H9 (cell line): ENCODE results near the gene TFAP2A. TPM values are rescaled to one million over a fixed set of nuclear protein-coding genes. Genes with fewer than 3 reads are reported as not detected.

Source experiments
- DNase-seq: peaks from one replicate; pipeline ENCODE4 v3.0.0-alpha.2; 2017
- H2AFZ ChIP-seq: one replicate; pipeline ENCODE4 v1.6.1; 2013; ENCODE audit warnings: mild to moderate bottlenecking, low read length, control low read depth, moderate library complexity
- H2AK5ac ChIP-seq: 2 replicates; pipeline ENCODE4 v1.6.1; 2013; ENCODE audit warnings: low read length, control low read depth, mixed read lengths; ENCODE audit not compliant: insufficient read length
- H2BK120ac ChIP-seq: one replicate; pipeline ENCODE4 v1.6.1; 2013; ENCODE audit warnings: low read depth, mild to moderate bottlenecking, low read length, control low read depth, inconsistent platforms; ENCODE audit not compliant: poor library complexity, severe bottlenecking
- H2BK12ac ChIP-seq: 2 replicates; pipeline ENCODE4 v1.6.1; 2013; ENCODE audit warnings: low read length, control low read depth, mixed read lengths, low read depth; ENCODE audit not compliant: insufficient read length
- H2BK15ac ChIP-seq: 2 replicates; pipeline ENCODE4 v1.6.1; 2013; ENCODE audit warnings: low read depth, low read length, control low read depth
- H2BK20ac ChIP-seq: one replicate; pipeline ENCODE4 v1.6.1; 2013; ENCODE audit warnings: low read depth, mild to moderate bottlenecking, low read length, control low read depth, inconsistent platforms; ENCODE audit not compliant: poor library complexity, severe bottlenecking
- H2BK5ac ChIP-seq: 2 replicates; pipeline ENCODE4 v1.6.1; 2013; ENCODE audit warnings: low read length, control low read depth, mixed read lengths; ENCODE audit not compliant: insufficient read length
- H3K14ac ChIP-seq: 2 replicates; pipeline ENCODE4 v1.6.1; 2013; ENCODE audit warnings: low read length, control low read depth; ENCODE audit not compliant: insufficient read depth
- H3K18ac ChIP-seq: 2 replicates; pipeline ENCODE4 v1.6.1; 2013; ENCODE audit warnings: low read depth, mild to moderate bottlenecking, mixed read lengths, low read length, control low read depth; ENCODE audit not compliant: insufficient read length
- H3K23ac ChIP-seq: 2 replicates; pipeline ENCODE4 v1.6.1; 2013; ENCODE audit warnings: low read length, control low read depth, mixed read lengths, low read depth; ENCODE audit not compliant: insufficient read length
- H3K23me2 ChIP-seq: 2 replicates; pipeline ENCODE4 v1.6.1; 2013; ENCODE audit warnings: low read depth, mild to moderate bottlenecking, mixed read lengths, low read length, control low read depth; ENCODE audit not compliant: insufficient read length, poor library complexity, severe bottlenecking
- H3K27ac ChIP-seq: 2 replicates; pipeline ENCODE4 v1.5.1; 2013; ENCODE audit warnings: low read length, control low read depth, mixed read lengths, low read depth; ENCODE audit not compliant: insufficient read length
- H3K27me3 ChIP-seq: 2 replicates; pipeline ENCODE4 v1.6.1; 2013; ENCODE audit warnings: low read length, control low read depth, inconsistent platforms; ENCODE audit not compliant: insufficient read depth
- H3K4ac ChIP-seq: 2 replicates; pipeline ENCODE4 v1.6.1; 2013; ENCODE audit warnings: low read depth, mild to moderate bottlenecking, control low read depth, inconsistent platforms, low read length, moderate library complexity
- H3K4me1 ChIP-seq: 2 replicates; pipeline ENCODE4 v1.6.1; 2013; ENCODE audit warnings: low read length, control low read depth, inconsistent platforms; ENCODE audit not compliant: insufficient read depth
- H3K4me2 ChIP-seq: 2 replicates; pipeline ENCODE4 v1.6.1; 2013; ENCODE audit warnings: low read length, control low read depth, mixed read lengths; ENCODE audit not compliant: insufficient read length, insufficient read depth
- H3K56ac ChIP-seq: 2 replicates; pipeline ENCODE4 v1.6.1; 2013; ENCODE audit warnings: low read depth, mild to moderate bottlenecking, mixed read lengths, low read length, control low read depth; ENCODE audit not compliant: insufficient read length
- H3K79me1 ChIP-seq: 2 replicates; pipeline ENCODE4 v1.6.1; 2013; ENCODE audit warnings: low read depth, mild to moderate bottlenecking, moderate library complexity, low read length, control low read depth, inconsistent platforms; ENCODE audit not compliant: insufficient read depth, poor library complexity, severe bottlenecking
- H3K79me2 ChIP-seq: 2 replicates; pipeline ENCODE4 v1.6.1; 2013; ENCODE audit warnings: low read length, control low read depth, inconsistent platforms; ENCODE audit not compliant: insufficient read depth
- H3K9ac ChIP-seq: 2 replicates; pipeline ENCODE4 v1.6.1; 2013; ENCODE audit warnings: low read length, control low read depth, mixed read lengths; ENCODE audit not compliant: insufficient read length; ENCODE audit errors: extremely low read depth
- H3K9me3 ChIP-seq: one replicate; pipeline ENCODE4 v1.6.1; 2013; ENCODE audit warnings: low read depth, low read length, inconsistent platforms; ENCODE audit not compliant: control insufficient read depth
- H3T11ph ChIP-seq: one replicate; pipeline ENCODE4 v1.6.1; 2013; ENCODE audit warnings: mild to moderate bottlenecking, low read length, control low read depth, inconsistent platforms
- H4K20me1 ChIP-seq: one replicate; pipeline ENCODE4 v1.6.1; 2013; ENCODE audit not compliant: control insufficient read depth, insufficient read length, insufficient read depth
- H4K5ac ChIP-seq: 2 replicates; pipeline ENCODE4 v1.6.1; 2013; ENCODE audit warnings: low read depth, mild to moderate bottlenecking, mixed read lengths, low read length, control low read depth; ENCODE audit not compliant: insufficient read length
- H4K8ac ChIP-seq: replicated peaks from 2 replicates; pipeline ENCODE4 v1.6.1; 2013; ENCODE audit warnings: low read length, control low read depth, mixed read lengths, low read depth; ENCODE audit not compliant: insufficient read length
- H4K91ac ChIP-seq: 2 replicates; pipeline ENCODE4 v1.6.1; 2013; ENCODE audit warnings: low read depth, mild to moderate bottlenecking, moderate library complexity, mixed read lengths, low read length, control low read depth; ENCODE audit not compliant: insufficient read length
- H3K27ac Mint-ChIP-seq, 3 experiments: 2 replicates in 2 of 3; 3 replicates in 1 of 3; pipeline ENCODE4 v1.8.0; 2020 to 2021; ENCODE audit warnings: mixed read lengths in 3 of 3, mild to moderate bottlenecking in 1 of 3, moderate library complexity in 1 of 3
- H3K27me3 Mint-ChIP-seq: 2 replicates; pipeline ENCODE4 v1.8.0; 2021; ENCODE audit warnings: low read depth, mild to moderate bottlenecking, moderate library complexity, mixed read lengths
- H3K36me3 Mint-ChIP-seq, 3 experiments: 2 replicates in 2 of 3; 3 replicates in 1 of 3; pipeline ENCODE4 v1.8.0; 2020 to 2021; ENCODE audit warnings: low read depth in 3 of 3, mixed read lengths in 3 of 3; ENCODE audit not compliant: insufficient read depth in 1 of 3
- H3K4me1 Mint-ChIP-seq, 2 experiments: 2 replicates each; pipeline ENCODE4 v1.8.0; 2020; ENCODE audit warnings: mixed read lengths in 2 of 2
- H3K4me3 Mint-ChIP-seq, 2 experiments: 2 replicates in 1 of 2; 3 replicates in 1 of 2; pipeline ENCODE4 v1.8.0; 2020 to 2021; ENCODE audit warnings: mild to moderate bottlenecking in 2 of 2, mixed read lengths in 2 of 2, moderate library complexity in 1 of 2
- H3K9me3 Mint-ChIP-seq, 2 experiments: 2 replicates in 1 of 2; 3 replicates in 1 of 2; pipeline ENCODE4 v1.8.0; 2020; ENCODE audit warnings: mild to moderate bottlenecking in 2 of 2, mixed read lengths in 2 of 2, moderate library complexity in 1 of 2
- WGBS: extraction: QIAGEN DNeasy Blood & Tissue Kit; methylation state at CpG from one replicate; pipeline ENCODE4 v1.1.7; 2013; ENCODE audit warnings: missing lambda C conversion rate, low lambda C conversion rate, mixed read lengths; ENCODE audit not compliant: insufficient read length; ENCODE audit errors: extremely low coverage; 5-methylcytosine and 5-hydroxymethylcytosine counted together
- total RNA-seq: library from RNA; stranded (reverse); gene quantifications from 2 replicates; pipeline ENCODE4 v1.2.1, GENCODE V29; 2021
- TF ChIP-seq, protein P1 (sequence below): fragments of 200-600 bp; sonication (generic); conservative IDR thresholded peaks from 3 replicates; pipeline ENCODE4 v1.8.0; 2021; ENCODE audit warnings: antibody characterized with exemption, mild to moderate bottlenecking

Gene TFAP2A
- total RNA-seq, 1 experiment from 2014 or later = 2.6 TPM

DNA sequence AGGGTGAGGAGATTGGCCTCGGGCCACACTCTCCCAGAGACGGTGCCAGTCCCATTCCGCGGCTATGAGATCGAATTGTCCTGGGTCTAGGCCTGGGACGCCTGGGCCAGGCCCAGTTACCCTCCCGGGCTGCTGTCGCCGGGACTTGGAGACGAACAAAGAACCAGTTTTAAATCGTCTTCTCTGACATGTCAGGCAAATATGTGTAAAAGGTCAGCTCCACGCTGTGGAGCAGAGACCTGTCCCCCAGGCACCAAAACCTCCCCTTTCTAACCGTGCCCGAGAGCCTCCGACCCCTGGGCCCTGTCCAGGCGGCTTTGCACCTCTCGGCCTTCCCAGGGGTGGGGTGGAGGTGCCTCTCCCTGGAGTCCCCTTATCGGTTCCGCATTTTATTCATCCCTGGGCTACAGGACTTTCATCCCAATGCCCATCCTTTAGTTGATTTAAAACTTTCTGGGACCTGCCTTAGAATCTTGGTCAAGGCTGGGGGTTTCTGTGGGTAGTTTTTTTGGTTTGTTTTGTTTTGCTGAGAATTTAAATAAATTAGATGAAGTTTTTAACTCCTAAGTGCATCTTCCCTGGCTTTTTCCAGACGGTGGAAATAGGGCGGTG is 5.8 kb upstream of the TFAP2A start:
- Mint-ChIP-seq H3K4me1 (peaks cover 52 to 80% of the 10 kb centered on the region in 2 experiments), H3K27me3 (peaks cover 100% of the 10 kb centered on the region), H3K36me3 (no peaks in the 10 kb centered on the region), H3K27ac (no peak overlapping the region), H3K9me3 (peaks cover 9 to 12% of the 10 kb centered on the region in 2 experiments), H3K4me3 (no peak overlapping the region)
- Histone ChIP-seq H3K4me2 (no peak overlapping the region), H3K79me1 (no peaks in the 10 kb centered on the region), H3K23me2 (peaks cover 4% of the 10 kb centered on the region), H3K18ac (no peak overlapping the region), H3K23ac (no peak overlapping the region), H4K20me1 (no peaks in the 10 kb centered on the region), H3K56ac (no peak overlapping the region), H3K14ac (no peak overlapping the region), H4K8ac (no peak overlapping the region), H3K9ac (no peak overlapping the region), H3K4ac (no peak overlapping the region), H4K91ac (no peak overlapping the region), H3K27ac (no peak overlapping the region), H2BK20ac (no peak overlapping the region), H2AFZ (no peak overlapping the region), H2BK120ac (no peak overlapping the region), H3T11ph (no peak overlapping the region), H3K4me1 (peaks cover 3% of the 10 kb centered on the region), H2AK5ac (no peak overlapping the region), H2BK5ac (no peak overlapping the region), H4K5ac (no peak overlapping the region), H2BK12ac (no peak overlapping the region), H3K9me3 (no peaks in the 10 kb centered on the region), H3K27me3 (peaks cover 94% of the 10 kb centered on the region), H3K79me2 (no peaks in the 10 kb centered on the region), H2BK15ac (no peak overlapping the region)
- DNase-seq = no peak
- no CpG with 5 or more reads among the region's 21 CpGs for WGBS
- TF ChIP-seq, protein P1, sequence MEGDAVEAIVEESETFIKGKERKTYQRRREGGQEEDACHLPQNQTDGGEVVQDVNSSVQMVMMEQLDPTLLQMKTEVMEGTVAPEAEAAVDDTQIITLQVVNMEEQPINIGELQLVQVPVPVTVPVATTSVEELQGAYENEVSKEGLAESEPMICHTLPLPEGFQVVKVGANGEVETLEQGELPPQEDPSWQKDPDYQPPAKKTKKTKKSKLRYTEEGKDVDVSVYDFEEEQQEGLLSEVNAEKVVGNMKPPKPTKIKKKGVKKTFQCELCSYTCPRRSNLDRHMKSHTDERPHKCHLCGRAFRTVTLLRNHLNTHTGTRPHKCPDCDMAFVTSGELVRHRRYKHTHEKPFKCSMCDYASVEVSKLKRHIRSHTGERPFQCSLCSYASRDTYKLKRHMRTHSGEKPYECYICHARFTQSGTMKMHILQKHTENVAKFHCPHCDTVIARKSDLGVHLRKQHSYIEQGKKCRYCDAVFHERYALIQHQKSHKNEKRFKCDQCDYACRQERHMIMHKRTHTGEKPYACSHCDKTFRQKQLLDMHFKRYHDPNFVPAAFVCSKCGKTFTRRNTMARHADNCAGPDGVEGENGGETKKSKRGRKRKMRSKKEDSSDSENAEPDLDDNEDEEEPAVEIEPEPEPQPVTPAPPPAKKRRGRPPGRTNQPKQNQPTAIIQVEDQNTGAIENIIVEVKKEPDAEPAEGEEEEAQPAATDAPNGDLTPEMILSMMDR = no peak
